ENCODE data around the gene ACTL8.

ACTL8 gene

GRCh38 chr1:17860812-17861211 is 105.7 kb downstream of the ACTL8 start:
- no peak for DNase-seq (ENCODE audit: low read depth in 1 of 2, low spot score in 1 of 2)
- TF ChIP-seq CTCF (IDR thresholded peaks at IDR 0.05; ENCODE audit: insufficient read depth, low read length) (no peak), SPI1 (IDR thresholded peaks at IDR 0.05; ENCODE audit: borderline replicate concordance, low read depth) (no peak), POLR2AphosphoS5 (IDR thresholded peaks at IDR 0.05; ENCODE audit: low read depth) (no peak), REST (IDR thresholded peaks at IDR 0.05; ENCODE audit: insufficient replicate concordance, low read depth) (no peak), GABPA (IDR thresholded peaks at IDR 0.05; ENCODE audit: low read depth) (no peak)
- Histone ChIP-seq H3K4me3 (replicated peaks; ENCODE audit: insufficient read depth, low read length) (no peak overlapping the region), H3K27me3 (ENCODE audit: insufficient read depth, poor library complexity, severe bottlenecking) (no peaks in the 10 kb centered on the region), H3K27ac (replicated peaks) (no peak overlapping the region)

GRCh38 chr1:17861685-17862084 is 106.6 kb downstream of the ACTL8 start:
- no peaks in the 10 kb centered on the region for H3K27me3 ChIP-seq (ENCODE audit: insufficient read depth, poor library complexity, severe bottlenecking)
- no peak overlapping the region for H3K4me3 ChIP-seq (replicated peaks; ENCODE audit: insufficient read depth, low read length)
- no peak for TF ChIP-seq SPI1 (IDR thresholded peaks at IDR 0.05; ENCODE audit: borderline replicate concordance, low read depth)
- TF ChIP-seq GABPA (IDR thresholded peaks at IDR 0.05; ENCODE audit: low read depth), result no peak
- no peak for TF ChIP-seq POLR2AphosphoS5 (IDR thresholded peaks at IDR 0.05; ENCODE audit: low read depth)
- TF ChIP-seq REST (IDR thresholded peaks at IDR 0.05; ENCODE audit: insufficient replicate concordance, low read depth), result no peak
- TF ChIP-seq CTCF (IDR thresholded peaks at IDR 0.05; ENCODE audit: insufficient read depth, low read length), result no peak
- no peak overlapping the region for H3K27ac ChIP-seq (replicated peaks)
- DNase-seq (ENCODE audit: low read depth in 1 of 2, low spot score in 1 of 2), result no peak

GRCh38 chr1:17862121-17862520 is 107.0 kb downstream of the ACTL8 start:
- Histone ChIP-seq H3K27me3 (ENCODE audit: insufficient read depth, poor library complexity, severe bottlenecking) (no peaks in the 10 kb centered on the region), H3K27ac (replicated peaks) (no peak overlapping the region), H3K4me3 (replicated peaks; ENCODE audit: insufficient read depth, low read length) (no peak overlapping the region)
- no peak for DNase-seq (ENCODE audit: low read depth in 1 of 2, low spot score in 1 of 2)
- TF ChIP-seq REST (IDR thresholded peaks at IDR 0.05; ENCODE audit: insufficient replicate concordance, low read depth), result no peak
- TF ChIP-seq SPI1 (IDR thresholded peaks at IDR 0.05; ENCODE audit: borderline replicate concordance, low read depth), result no peak
- no peak for TF ChIP-seq GABPA (IDR thresholded peaks at IDR 0.05; ENCODE audit: low read depth)
- TF ChIP-seq POLR2AphosphoS5 (IDR thresholded peaks at IDR 0.05; ENCODE audit: low read depth), result no peak
- TF ChIP-seq CTCF (IDR thresholded peaks at IDR 0.05; ENCODE audit: insufficient read depth, low read length), result no peak
